ENCODE results near the gene AP2M1. TPM values are rescaled to one million over a fixed set of nuclear protein-coding genes. Genes with fewer than 3 reads are reported as not detected.

AP2M1 gene
- total and polyA plus RNA-seq, 2 of the 13 experiments (the other 11 are each of a cell fraction or from before 2014, with no cell fraction given) = 126 to 146 TPM

GRCh38 chr3:184174646-184175492, at the start of gene AP2M1 (continued):
- no peak for TF ChIP-seq FOXO4 (CRISPR knock-in tag; conservative IDR thresholded peaks at IDR 0.05)
- TF ChIP-seq, protein P1, sequence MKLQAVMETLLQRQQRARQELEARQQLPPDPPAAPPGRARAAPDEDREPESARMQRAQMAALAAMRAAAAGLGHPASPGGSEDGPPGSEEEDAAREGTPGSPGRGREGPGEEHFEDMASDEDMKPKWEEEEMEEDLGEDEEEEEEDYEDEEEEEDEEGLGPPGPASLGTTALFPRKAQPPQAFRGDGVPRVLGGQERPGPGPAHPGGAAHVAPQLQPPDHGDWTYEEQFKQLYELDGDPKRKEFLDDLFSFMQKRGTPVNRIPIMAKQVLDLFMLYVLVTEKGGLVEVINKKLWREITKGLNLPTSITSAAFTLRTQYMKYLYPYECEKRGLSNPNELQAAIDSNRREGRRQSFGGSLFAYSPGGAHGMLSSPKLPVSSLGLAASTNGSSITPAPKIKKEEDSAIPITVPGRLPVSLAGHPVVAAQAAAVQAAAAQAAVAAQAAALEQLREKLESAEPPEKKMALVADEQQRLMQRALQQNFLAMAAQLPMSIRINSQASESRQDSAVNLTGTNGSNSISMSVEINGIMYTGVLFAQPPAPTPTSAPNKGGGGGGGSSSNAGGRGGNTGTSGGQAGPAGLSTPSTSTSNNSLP (IDR thresholded peaks at IDR 0.05; ENCODE audit: low read depth, low read length) = no peak
- TF ChIP-seq ZNF878 (CRISPR knock-in tag; IDR thresholded peaks at IDR 0.05) = no peak
- TF ChIP-seq RARG (CRISPR knock-in tag; IDR thresholded peaks at IDR 0.05; ENCODE audit: low read depth) = no peak
- TF ChIP-seq, protein P2, sequence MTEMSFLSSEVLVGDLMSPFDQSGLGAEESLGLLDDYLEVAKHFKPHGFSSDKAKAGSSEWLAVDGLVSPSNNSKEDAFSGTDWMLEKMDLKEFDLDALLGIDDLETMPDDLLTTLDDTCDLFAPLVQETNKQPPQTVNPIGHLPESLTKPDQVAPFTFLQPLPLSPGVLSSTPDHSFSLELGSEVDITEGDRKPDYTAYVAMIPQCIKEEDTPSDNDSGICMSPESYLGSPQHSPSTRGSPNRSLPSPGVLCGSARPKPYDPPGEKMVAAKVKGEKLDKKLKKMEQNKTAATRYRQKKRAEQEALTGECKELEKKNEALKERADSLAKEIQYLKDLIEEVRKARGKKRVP (CRISPR knock-in tag; IDR thresholded peaks at IDR 0.05) = peak in 1 of 2 experiments; percentile 63; a peak in 2 of 4 replicates
- TF ChIP-seq DR1 (CRISPR knock-in tag; IDR thresholded peaks at IDR 0.05) = no peak
- TF ChIP-seq, protein P3, sequence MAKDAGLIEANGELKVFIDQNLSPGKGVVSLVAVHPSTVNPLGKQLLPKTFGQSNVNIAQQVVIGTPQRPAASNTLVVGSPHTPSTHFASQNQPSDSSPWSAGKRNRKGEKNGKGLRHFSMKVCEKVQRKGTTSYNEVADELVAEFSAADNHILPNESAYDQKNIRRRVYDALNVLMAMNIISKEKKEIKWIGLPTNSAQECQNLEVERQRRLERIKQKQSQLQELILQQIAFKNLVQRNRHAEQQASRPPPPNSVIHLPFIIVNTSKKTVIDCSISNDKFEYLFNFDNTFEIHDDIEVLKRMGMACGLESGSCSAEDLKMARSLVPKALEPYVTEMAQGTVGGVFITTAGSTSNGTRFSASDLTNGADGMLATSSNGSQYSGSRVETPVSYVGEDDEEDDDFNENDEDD (CRISPR knock-in tag; IDR thresholded peaks at IDR 0.05; ENCODE audit: borderline replicate concordance) = no peak; the same call in 1 of the 2 replicates
- TF ChIP-seq, protein P4, sequence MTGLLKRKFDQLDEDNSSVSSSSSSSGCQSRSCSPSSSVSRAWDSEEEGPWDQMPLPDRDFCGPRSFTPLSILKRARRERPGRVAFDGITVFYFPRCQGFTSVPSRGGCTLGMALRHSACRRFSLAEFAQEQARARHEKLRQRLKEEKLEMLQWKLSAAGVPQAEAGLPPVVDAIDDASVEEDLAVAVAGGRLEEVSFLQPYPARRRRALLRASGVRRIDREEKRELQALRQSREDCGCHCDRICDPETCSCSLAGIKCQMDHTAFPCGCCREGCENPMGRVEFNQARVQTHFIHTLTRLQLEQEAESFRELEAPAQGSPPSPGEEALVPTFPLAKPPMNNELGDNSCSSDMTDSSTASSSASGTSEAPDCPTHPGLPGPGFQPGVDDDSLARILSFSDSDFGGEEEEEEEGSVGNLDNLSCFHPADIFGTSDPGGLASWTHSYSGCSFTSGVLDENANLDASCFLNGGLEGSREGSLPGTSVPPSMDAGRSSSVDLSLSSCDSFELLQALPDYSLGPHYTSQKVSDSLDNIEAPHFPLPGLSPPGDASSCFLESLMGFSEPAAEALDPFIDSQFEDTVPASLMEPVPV (CRISPR knock-in tag; IDR thresholded peaks at IDR 0.05) = 0 out of 2 replicates have a peak, but pooled peaks have one; percentile 58
- peak; percentile 53; the same call in 1 of the 2 replicates for TF ChIP-seq ZNF749 (CRISPR knock-in tag; IDR thresholded peaks at IDR 0.05; ENCODE audit: borderline replicate concordance)
- no peak; the same call in 1 of the 2 replicates for TF ChIP-seq ISL2 (CRISPR knock-in tag; IDR thresholded peaks at IDR 0.05)
- TF ChIP-seq ZNF790 (CRISPR knock-in tag; IDR thresholded peaks at IDR 0.05; ENCODE audit: borderline replicate concordance) = no peak
- peak; percentile 67; the same call in 1 of the 2 replicates for TF ChIP-seq NRL (CRISPR knock-in tag; IDR thresholded peaks at IDR 0.05; ENCODE audit: borderline replicate concordance)
- TF ChIP-seq ATF7-NPFF (CRISPR knock-in tag; IDR thresholded peaks at IDR 0.05; ENCODE audit: low read depth) = no peak; the same call in 1 of the 2 replicates
- TF ChIP-seq MTA3 (CRISPR knock-in tag; IDR thresholded peaks at IDR 0.05) = no peak
- no peak for TF ChIP-seq MYPOP (CRISPR knock-in tag; IDR thresholded peaks at IDR 0.05)
- TF ChIP-seq ZMYM3 (CRISPR knock-in tag; IDR thresholded peaks at IDR 0.05) = no peak
- peak; percentile 52; the same call in 1 of the 2 replicates for TF ChIP-seq SNAPC2 (CRISPR knock-in tag; IDR thresholded peaks at IDR 0.05)
